ENCODE data around the gene VMO1.

VMO1 gene

DNA sequence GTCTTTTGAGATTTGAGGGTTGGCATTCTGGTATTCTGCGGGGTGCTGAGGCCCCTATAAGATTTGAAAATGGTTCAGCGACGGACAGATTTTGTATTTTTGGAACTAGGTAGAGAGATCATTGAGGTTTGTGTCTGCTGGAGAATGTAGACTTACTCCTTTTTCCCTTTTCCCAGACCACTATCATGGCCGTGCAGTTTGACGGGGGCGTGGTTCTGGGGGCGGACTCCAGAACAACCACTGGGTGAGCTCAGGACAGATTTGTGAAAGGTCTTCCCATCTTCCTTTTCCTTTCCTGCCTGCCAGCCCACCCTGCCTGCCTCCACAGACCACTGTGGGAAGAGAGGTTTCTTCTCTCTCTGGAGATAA is 10.4 kb upstream of the VMO1 start:
- DNase-seq: peak; percentile 51 to 62

GRCh38 chr17:4795168-4795567 is 9.0 kb upstream of the VMO1 start:
- DNase-seq: no peak

GRCh38 chr17:4790705-4791088 is 4.5 kb upstream of the VMO1 start:
- no peak for DNase-seq

DNA sequence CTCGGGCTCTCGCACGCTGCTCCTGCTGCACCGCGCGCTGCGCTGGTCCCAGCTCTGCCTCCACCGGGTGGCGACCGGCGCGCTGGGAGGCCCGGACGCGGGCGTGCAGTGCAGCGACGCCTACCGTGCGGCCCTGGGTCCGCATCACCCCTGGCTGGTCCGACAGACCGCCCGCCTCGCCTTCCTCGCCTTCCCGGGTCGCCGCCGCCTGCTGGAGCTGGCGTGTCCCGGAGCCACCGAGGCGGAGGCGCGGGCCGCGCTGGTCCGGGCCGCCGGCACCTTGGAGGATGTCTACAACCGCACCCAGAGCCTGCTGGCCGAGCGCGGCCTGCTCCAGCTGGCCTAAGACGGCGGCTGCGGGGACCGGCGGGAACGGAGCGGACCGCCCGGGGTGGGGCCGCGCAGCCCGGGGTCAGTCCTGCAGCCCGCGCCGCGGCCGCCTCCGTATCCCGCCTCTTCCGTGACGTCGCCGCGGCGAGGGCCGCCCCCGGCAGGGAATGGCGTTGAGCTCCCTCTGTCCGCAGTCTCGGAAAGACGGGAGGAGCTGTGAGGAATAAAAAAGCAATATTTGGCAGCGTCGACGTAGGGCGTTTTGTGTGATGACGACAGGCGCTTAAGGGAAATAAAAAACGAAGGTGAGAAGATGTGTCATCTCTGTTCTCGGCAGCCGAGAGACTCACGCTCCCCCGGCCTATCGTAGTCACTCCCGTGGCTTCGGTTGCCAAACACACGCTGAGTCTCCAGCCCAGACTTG is 4.0 kb upstream of the VMO1 start:
- peak; percentile 82 to 84 for DNase-seq

GRCh38 chr17:4789701-4789950 is 3.5 kb upstream of the VMO1 start:
- no peak for DNase-seq

DNA sequence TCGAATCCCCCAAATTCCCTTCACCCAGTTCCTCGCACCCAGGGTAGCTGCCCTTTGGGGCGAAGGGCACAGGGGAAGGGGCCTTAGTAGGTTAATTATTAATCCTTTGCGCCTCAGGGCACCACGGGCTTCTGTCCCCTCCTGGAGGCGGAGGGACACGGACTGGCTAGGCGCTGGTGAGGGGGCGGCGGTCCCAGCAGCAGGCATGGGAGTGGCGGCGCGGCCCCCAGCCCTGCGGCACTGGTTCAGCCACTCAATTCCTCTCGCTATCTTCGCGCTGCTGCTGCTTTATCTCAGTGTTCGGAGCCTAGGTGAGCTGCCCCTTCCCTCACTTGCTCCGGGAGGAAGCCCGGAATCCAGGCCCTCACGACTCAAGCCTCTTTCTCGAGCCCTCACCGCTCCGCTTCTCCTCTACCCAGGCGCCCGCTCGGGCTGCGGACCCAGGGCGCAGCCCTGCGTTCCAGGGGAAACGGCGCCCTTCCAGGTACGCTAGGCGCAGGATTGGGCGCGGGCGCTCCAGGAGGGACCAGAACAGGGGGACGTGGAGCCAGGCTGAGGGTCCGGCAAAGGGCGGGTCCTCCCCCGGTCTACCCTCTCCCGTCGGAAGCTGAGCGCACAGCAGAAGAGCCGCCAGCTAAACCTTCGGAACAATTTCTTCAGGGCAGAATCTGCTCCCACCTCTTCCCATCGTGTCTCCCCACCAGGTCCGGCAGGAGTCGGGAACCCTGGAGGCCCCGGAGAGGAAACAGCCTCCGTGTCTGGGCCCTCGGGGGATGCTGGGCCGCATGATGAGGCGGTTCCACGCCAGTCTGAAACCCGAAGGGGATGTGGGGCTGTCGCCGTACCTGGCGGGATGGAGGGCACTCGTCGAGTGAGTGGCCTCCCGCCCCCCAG is 2.9 kb upstream of the VMO1 start, which contains the start of gene GLTPD2:
Gene GLTPD2, plus strand, starts transcription at position 158 of the 894 bp plus-strand sequence. Its CDS starts 48 bp downstream, at position 206.
- no peak for DNase-seq

DNA sequence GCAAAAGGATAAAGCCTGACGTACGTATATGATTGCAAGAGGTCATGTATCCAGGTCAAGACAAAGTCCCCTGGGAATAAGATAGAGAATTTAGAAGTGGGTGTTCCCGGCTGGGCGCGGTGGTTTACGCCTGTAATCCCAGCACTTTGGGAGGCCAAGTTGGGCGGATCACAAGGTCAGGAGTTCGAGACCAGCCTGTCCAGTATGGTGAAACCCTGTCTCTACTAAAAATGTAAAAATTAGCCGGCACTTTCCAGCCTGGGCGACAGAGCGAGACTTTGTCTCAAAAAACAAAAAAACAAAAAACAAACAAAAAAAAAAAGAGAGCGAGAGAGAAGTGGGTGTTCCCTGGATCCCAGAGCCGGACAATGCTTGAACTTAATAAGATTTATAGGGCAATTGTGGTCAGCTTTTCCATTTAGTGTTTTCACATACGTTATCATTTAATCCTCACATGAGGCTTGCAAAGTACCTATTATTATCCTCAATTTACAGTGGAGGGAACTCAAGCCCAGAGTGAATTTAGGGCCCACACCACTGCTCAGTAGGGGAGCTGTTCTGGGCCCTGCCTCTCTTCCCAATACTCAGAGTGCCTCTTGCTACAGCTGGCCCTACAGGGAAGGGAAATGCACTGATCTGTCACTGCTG is 2.1 kb upstream of the VMO1 start:
- DNase-seq: no peak

- DNase-seq: no peak
These were observed 352 bp upstream of the VMO1 start for GRCh38 chr17:4786516-4786915.

- DNase-seq: peak in 1 of 2 experiments; percentile 11
These were observed 656 bp downstream of the VMO1 start for GRCh38 chr17:4785311-4786105.

- peak in 1 of 2 experiments; percentile 26 for DNase-seq
These were observed 3.5 kb downstream of the VMO1 start for GRCh38 chr17:4782652-4783051.

DNA sequence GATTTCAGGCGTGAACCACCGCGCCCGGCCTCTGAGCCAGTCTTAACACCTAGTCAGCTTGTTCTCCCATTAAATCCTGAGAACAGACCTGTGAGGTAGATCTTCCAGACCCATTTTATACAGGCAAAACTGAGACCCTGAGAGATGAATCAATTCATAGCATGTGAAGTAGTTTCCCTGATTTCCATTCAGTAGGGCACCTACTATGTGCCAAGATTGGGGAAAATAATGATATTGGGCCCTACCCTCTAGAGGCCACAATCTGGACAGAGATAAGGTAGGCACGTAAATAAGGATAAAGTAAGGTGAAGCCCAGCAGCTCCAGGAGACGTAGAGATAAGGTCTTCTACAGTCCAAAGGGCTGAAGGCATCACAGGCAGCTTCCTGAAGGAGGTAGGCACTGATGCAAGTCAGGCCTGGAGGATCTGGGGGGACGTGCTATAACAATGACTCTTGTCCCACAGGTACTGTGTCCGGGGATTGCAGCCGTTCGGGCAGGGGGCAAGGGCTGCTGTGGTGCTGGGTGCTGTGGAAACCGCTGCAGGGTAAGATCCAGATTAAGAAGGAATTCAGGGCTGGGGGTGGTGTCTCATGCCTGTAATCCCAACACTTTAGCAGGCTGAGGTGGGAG is 5.7 kb downstream of the VMO1 start:
- no peak for DNase-seq

DNA sequence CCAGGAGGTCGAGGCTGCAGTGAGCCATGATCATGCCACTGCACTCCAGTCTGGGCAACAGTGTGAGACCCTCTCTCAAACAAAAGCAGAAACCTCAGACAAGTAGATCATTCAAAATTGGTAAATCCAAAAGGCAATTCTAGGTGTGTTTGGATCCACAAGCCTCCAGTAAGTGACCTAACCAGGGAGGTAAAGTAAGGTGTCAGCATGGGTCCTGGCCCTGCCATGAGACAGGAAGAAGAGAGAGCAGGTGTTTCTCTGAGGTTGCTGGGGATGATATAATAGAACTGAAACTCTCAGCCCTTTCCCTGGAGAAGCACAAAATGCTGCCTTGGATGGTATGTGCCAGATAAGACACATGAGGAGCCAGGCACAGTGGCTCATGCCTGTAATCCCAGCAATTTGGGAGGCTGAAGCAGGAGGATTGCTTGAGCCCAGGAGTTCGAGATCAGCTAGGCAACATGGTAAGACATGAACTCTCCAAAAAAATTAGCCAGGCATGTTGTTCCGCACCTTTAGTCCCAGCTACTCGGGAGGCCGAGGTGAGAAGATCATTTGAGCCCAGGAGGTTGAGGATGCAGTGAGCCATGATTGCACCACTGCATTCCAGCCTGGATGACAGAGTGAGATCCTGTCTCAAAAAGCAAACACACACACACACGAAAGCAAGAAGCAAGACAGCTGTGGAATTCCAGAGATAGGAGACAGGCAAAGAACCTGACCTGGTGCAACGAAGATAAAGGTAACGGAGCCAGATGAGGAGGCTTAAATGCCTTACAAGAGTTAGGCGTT is 8.0 kb downstream of the VMO1 start:
- DNase-seq: no peak

- no peak for DNase-seq
These were observed 13.9 kb downstream of the VMO1 start for GRCh38 chr17:4772235-4772613.

GRCh38 chr17:4771519-4772234 is 14.5 kb downstream of the VMO1 start, which contains the start of gene TM4SF5:
TSS of gene TM4SF5 (plus strand) at chr17:4771886. CDS start at chr17:4771923, 37 bp downstream.
- no peak for DNase-seq

GRCh38 chr17:4769628-4770027 is 16.5 kb downstream of the VMO1 start:
- no peak for DNase-seq

GRCh38 chr17:4768298-4768697 is 17.9 kb downstream of the VMO1 start:
- no peak for DNase-seq

GRCh38 chr17:4766723-4767122 is 19.4 kb downstream of the VMO1 start:
- DNase-seq: no peak

DNA sequence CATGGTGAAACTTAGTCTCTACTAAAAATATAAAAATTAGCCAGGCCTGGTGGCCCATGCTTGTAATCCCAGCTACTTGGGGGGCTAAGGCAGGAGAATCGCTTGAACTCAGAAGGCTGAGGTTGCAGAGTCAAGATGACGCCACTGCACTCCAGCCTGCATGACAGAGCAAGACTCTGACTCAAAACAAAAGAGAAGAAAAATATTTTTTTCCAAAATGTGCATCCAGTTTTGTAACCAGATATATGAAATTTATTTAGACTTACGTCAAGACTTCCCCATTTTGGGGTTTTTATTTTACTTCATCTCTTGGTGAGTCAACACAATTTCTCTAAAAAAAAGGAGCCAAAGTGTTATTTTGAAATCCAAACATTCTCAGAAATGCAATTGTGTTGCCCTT is 20.0 kb downstream of the VMO1 start:
- DNase-seq: no peak

- no peak for DNase-seq
These were observed 21.6 kb downstream of the VMO1 start for GRCh38 chr17:4764595-4764994.

GRCh38 chr17:4759776-4760236 is 26.4 kb downstream of the VMO1 start:
- no peak for DNase-seq

- no peak for DNase-seq
These were observed 32.8 kb downstream of the VMO1 start for GRCh38 chr17:4753392-4753791.
